HS-27A (cell line): ENCODE results near the gene CTDSP1.

ENCODE experiments used
- DNase-seq: peaks from one replicate; pipeline ENCODE4 v3.0.0-alpha.2; 2012; ENCODE audit warnings: low read depth, missing footprints

Gene CTDSP1

GRCh38 chr2:218383892-218384519 lies 15.7 kb upstream of the CTDSP1 start:
- no peak for DNase-seq

- DNase-seq, result no peak
Observed at GRCh38 chr2:218384975-218385374, 14.7 kb upstream of the CTDSP1 start.

GRCh38 chr2:218386505-218387368 lies 12.9 kb upstream of the CTDSP1 start:
- no peak for DNase-seq

- DNase-seq, result no peak
Observed at GRCh38 chr2:218387369-218388194, 12.1 kb upstream of the CTDSP1 start.

GRCh38 chr2:218389333-218390150 lies 10.1 kb upstream of the CTDSP1 start:
- no peak for DNase-seq

GRCh38 chr2:218391202-218391601 lies 8.5 kb upstream of the CTDSP1 start:
- no peak for DNase-seq

GRCh38 chr2:218392459-218392858 lies 7.2 kb upstream of the CTDSP1 start:
- DNase-seq, result no peak

- no peak for DNase-seq
Observed at GRCh38 chr2:218392891-218393462, 6.7 kb upstream of the CTDSP1 start.

- DNase-seq, result no peak
Observed at GRCh38 chr2:218393750-218394290, 5.8 kb upstream of the CTDSP1 start.

- DNase-seq, result no peak
Observed at GRCh38 chr2:218394298-218395089, 5.2 kb upstream of the CTDSP1 start.

- no peak for DNase-seq
Observed at GRCh38 chr2:218395090-218395444, 4.6 kb upstream of the CTDSP1 start.

- DNase-seq, result no peak
Observed at GRCh38 chr2:218395456-218395825, 4.2 kb upstream of the CTDSP1 start.

- peak; percentile 77 for DNase-seq
Observed at GRCh38 chr2:218395826-218396687, 3.6 kb upstream of the CTDSP1 start.

- DNase-seq, result no peak
Observed at GRCh38 chr2:218396688-218397462, 2.8 kb upstream of the CTDSP1 start.

GRCh38 chr2:218397463-218397819 lies 2.2 kb upstream of the CTDSP1 start:
- no peak for DNase-seq

- no peak for DNase-seq
Observed at GRCh38 chr2:218397820-218398436, 1.7 kb upstream of the CTDSP1 start.

GRCh38 chr2:218398437-218399390 lies 954 bp upstream of the CTDSP1 start:
- no peak for DNase-seq
